ENCODE results near the gene GSK3B. TPM values are rescaled to one million over a fixed set of nuclear protein-coding genes. Genes with fewer than 3 reads are reported as not detected.
A peak's percentile ranks its signal among the peaks of the same experiment; 100 is the strongest.

The GSK3B gene
- total RNA-seq, 1 experiment from 2014 or later = 67.1 TPM

GRCh38 chr3:120102674-120103073 lies 8.4 kb upstream of the GSK3B start:
- H3K4me2 ChIP-seq (ENCODE audit: low read depth, low read length, poor library complexity, severe bottlenecking) = no peak overlapping the region
- H3K27me3 ChIP-seq (ENCODE audit: low read length) = no peaks in the 10 kb centered on the region
- no peaks in the 10 kb centered on the region for H3K9me2 ChIP-seq (replicated peaks; ENCODE audit: insufficient read depth, low read length)
- peaks cover 18% of the 10 kb centered on the region for H3K36me3 ChIP-seq (ENCODE audit: insufficient read depth, low read length)
- H3K4me1 ChIP-seq (ENCODE audit: low read length) = peaks cover 5% of the 10 kb centered on the region
- no peak overlapping the region for H3K9ac ChIP-seq (ENCODE audit: low read length)
- no peak overlapping the region for H3K27ac ChIP-seq (ENCODE audit: low read length)
- H3K4me3 ChIP-seq (ENCODE audit: low read length) = no peak overlapping the region
- DNase-seq = no peak
- peaks cover 5% of the 10 kb centered on the region for H3K79me2 ChIP-seq (ENCODE audit: low read length)
- no peaks in the 10 kb centered on the region for H4K20me1 ChIP-seq (ENCODE audit: insufficient read depth, low read depth, low read length)
- no peak overlapping the region for H2AFZ ChIP-seq (ENCODE audit: low read length)
- H3K9me3 ChIP-seq (ENCODE audit: low read length) = no peaks in the 10 kb centered on the region

- H3K79me2 ChIP-seq (ENCODE audit: low read length) = peaks cover 7% of the 10 kb centered on the region
- H3K9me3 ChIP-seq (ENCODE audit: low read length) = no peaks in the 10 kb centered on the region
- no peaks in the 10 kb centered on the region for H3K27me3 ChIP-seq (ENCODE audit: low read length)
- H3K36me3 ChIP-seq (ENCODE audit: insufficient read depth, low read length) = peaks cover 18% of the 10 kb centered on the region
- H3K9ac ChIP-seq (ENCODE audit: low read length) = no peak overlapping the region
- H4K20me1 ChIP-seq (ENCODE audit: insufficient read depth, low read depth, low read length) = no peaks in the 10 kb centered on the region
- no peaks in the 10 kb centered on the region for H3K9me2 ChIP-seq (replicated peaks; ENCODE audit: insufficient read depth, low read length)
- H3K4me1 ChIP-seq (ENCODE audit: low read length) = peaks cover 6% of the 10 kb centered on the region
- no peak overlapping the region for H3K27ac ChIP-seq (ENCODE audit: low read length)
- no peak overlapping the region for H2AFZ ChIP-seq (ENCODE audit: low read length)
- DNase-seq = no peak
- no peak overlapping the region for H3K4me2 ChIP-seq (ENCODE audit: low read depth, low read length, poor library complexity, severe bottlenecking)
- no peak overlapping the region for H3K4me3 ChIP-seq (ENCODE audit: low read length)
These were observed 8.0 kb upstream of the GSK3B start for GRCh38 chr3:120102232-120102631.

GRCh38 chr3:120101624-120102023 lies 7.4 kb upstream of the GSK3B start:
- Histone ChIP-seq H3K79me2 (ENCODE audit: low read length) (peaks cover 13% of the 10 kb centered on the region), H4K20me1 (ENCODE audit: insufficient read depth, low read depth, low read length) (no peaks in the 10 kb centered on the region), H3K27me3 (ENCODE audit: low read length) (no peaks in the 10 kb centered on the region), H3K9ac (ENCODE audit: low read length) (no peak overlapping the region), H3K4me1 (ENCODE audit: low read length) (peaks cover 12% of the 10 kb centered on the region), H3K36me3 (ENCODE audit: insufficient read depth, low read length) (peaks cover 18% of the 10 kb centered on the region), H3K27ac (ENCODE audit: low read length) (no peak overlapping the region), H3K9me3 (ENCODE audit: low read length) (no peaks in the 10 kb centered on the region), H3K4me3 (ENCODE audit: low read length) (no peak overlapping the region), H2AFZ (ENCODE audit: low read length) (no peak overlapping the region), H3K4me2 (ENCODE audit: low read depth, low read length, poor library complexity, severe bottlenecking) (no peak overlapping the region), H3K9me2 (replicated peaks; ENCODE audit: insufficient read depth, low read length) (no peaks in the 10 kb centered on the region)
- DNase-seq = no peak

GRCh38 chr3:120100711-120101110 lies 6.5 kb upstream of the GSK3B start:
- peaks cover 18% of the 10 kb centered on the region for H3K36me3 ChIP-seq (ENCODE audit: insufficient read depth, low read length)
- H3K9me3 ChIP-seq (ENCODE audit: low read length) = no peaks in the 10 kb centered on the region
- no peaks in the 10 kb centered on the region for H3K9me2 ChIP-seq (replicated peaks; ENCODE audit: insufficient read depth, low read length)
- DNase-seq = no peak
- H4K20me1 ChIP-seq (ENCODE audit: insufficient read depth, low read depth, low read length) = no peaks in the 10 kb centered on the region
- H3K4me1 ChIP-seq (ENCODE audit: low read length) = peaks cover 18% of the 10 kb centered on the region
- no peak overlapping the region for H3K4me3 ChIP-seq (ENCODE audit: low read length)
- H3K9ac ChIP-seq (ENCODE audit: low read length) = no peak overlapping the region
- no peak overlapping the region for H3K27ac ChIP-seq (ENCODE audit: low read length)
- H3K4me2 ChIP-seq (ENCODE audit: low read depth, low read length, poor library complexity, severe bottlenecking) = no peak overlapping the region
- H3K79me2 ChIP-seq (ENCODE audit: low read length) = peaks cover 23% of the 10 kb centered on the region
- no peak overlapping the region for H2AFZ ChIP-seq (ENCODE audit: low read length)
- no peaks in the 10 kb centered on the region for H3K27me3 ChIP-seq (ENCODE audit: low read length)

GRCh38 chr3:120098710-120099109 lies 4.5 kb upstream of the GSK3B start:
- H3K36me3 ChIP-seq (ENCODE audit: insufficient read depth, low read length) = peaks cover 18% of the 10 kb centered on the region
- H3K4me3 ChIP-seq (ENCODE audit: low read length) = no peak overlapping the region
- no peaks in the 10 kb centered on the region for H3K9me3 ChIP-seq (ENCODE audit: low read length)
- H3K27ac ChIP-seq (ENCODE audit: low read length) = no peak overlapping the region
- no peak overlapping the region for H3K9ac ChIP-seq (ENCODE audit: low read length)
- H3K27me3 ChIP-seq (ENCODE audit: low read length) = no peaks in the 10 kb centered on the region
- H2AFZ ChIP-seq (ENCODE audit: low read length) = no peak overlapping the region
- DNase-seq = no peak
- peaks cover 18% of the 10 kb centered on the region for H3K4me1 ChIP-seq (ENCODE audit: low read length)
- no peaks in the 10 kb centered on the region for H4K20me1 ChIP-seq (ENCODE audit: insufficient read depth, low read depth, low read length)
- H3K4me2 ChIP-seq (ENCODE audit: low read depth, low read length, poor library complexity, severe bottlenecking) = no peak overlapping the region
- H3K79me2 ChIP-seq (ENCODE audit: low read length) = peaks cover 25% of the 10 kb centered on the region
- H3K9me2 ChIP-seq (replicated peaks; ENCODE audit: insufficient read depth, low read length) = no peaks in the 10 kb centered on the region

GRCh38 chr3:120095979-120096426 lies 1.8 kb upstream of the GSK3B start:
- Histone ChIP-seq H3K4me3 (ENCODE audit: low read length) (peak overlapping the region; percentile 94), H3K9ac (ENCODE audit: low read length) (peak overlapping the region; percentile 97), H3K27ac (ENCODE audit: low read length) (peak overlapping the region; percentile 95), H3K4me1 (ENCODE audit: low read length) (peaks cover 18% of the 10 kb centered on the region), H3K27me3 (ENCODE audit: low read length) (no peaks in the 10 kb centered on the region), H4K20me1 (ENCODE audit: insufficient read depth, low read depth, low read length) (peaks cover 17% of the 10 kb centered on the region), H3K9me2 (replicated peaks; ENCODE audit: insufficient read depth, low read length) (no peaks in the 10 kb centered on the region), H3K4me2 (ENCODE audit: low read depth, low read length, poor library complexity, severe bottlenecking) (peak overlapping the region; percentile 100), H3K9me3 (ENCODE audit: low read length) (no peaks in the 10 kb centered on the region), H2AFZ (ENCODE audit: low read length) (peak overlapping the region; percentile 44; the same call in 1 of the 2 replicates), H3K79me2 (ENCODE audit: low read length) (peaks cover 52% of the 10 kb centered on the region), H3K36me3 (ENCODE audit: insufficient read depth, low read length) (peaks cover 14% of the 10 kb centered on the region)
- no peak for DNase-seq

- peak; percentile 98 for DNase-seq
- Histone ChIP-seq H3K27ac (ENCODE audit: low read length) (peak overlapping the region; percentile 95), H3K9ac (ENCODE audit: low read length) (peak overlapping the region; percentile 97), H3K36me3 (ENCODE audit: insufficient read depth, low read length) (peaks cover 14% of the 10 kb centered on the region), H3K4me1 (ENCODE audit: low read length) (peaks cover 24% of the 10 kb centered on the region), H2AFZ (ENCODE audit: low read length) (peak overlapping the region; percentile 44; the same call in 1 of the 2 replicates), H3K9me2 (replicated peaks; ENCODE audit: insufficient read depth, low read length) (no peaks in the 10 kb centered on the region), H3K4me2 (ENCODE audit: low read depth, low read length, poor library complexity, severe bottlenecking) (peak overlapping the region; percentile 100), H3K4me3 (ENCODE audit: low read length) (peak overlapping the region; percentile 94), H3K79me2 (ENCODE audit: low read length) (peaks cover 58% of the 10 kb centered on the region), H3K27me3 (ENCODE audit: low read length) (no peaks in the 10 kb centered on the region), H3K9me3 (ENCODE audit: low read length) (no peaks in the 10 kb centered on the region), H4K20me1 (ENCODE audit: insufficient read depth, low read depth, low read length) (peaks cover 22% of the 10 kb centered on the region)
These were observed 1.2 kb upstream of the GSK3B start for GRCh38 chr3:120095226-120095978.

GRCh38 chr3:120094776-120095225 lies 554 bp upstream of the GSK3B start:
- no peaks in the 10 kb centered on the region for H3K9me2 ChIP-seq (replicated peaks; ENCODE audit: insufficient read depth, low read length)
- peaks cover 25% of the 10 kb centered on the region for H4K20me1 ChIP-seq (ENCODE audit: insufficient read depth, low read depth, low read length)
- peak overlapping the region; percentile 97 for H3K9ac ChIP-seq (ENCODE audit: low read length)
- peaks cover 30% of the 10 kb centered on the region for H3K4me1 ChIP-seq (ENCODE audit: low read length)
- H3K27ac ChIP-seq (ENCODE audit: low read length) = peak overlapping the region; percentile 95
- H3K4me2 ChIP-seq (ENCODE audit: low read depth, low read length, poor library complexity, severe bottlenecking) = peak overlapping the region; percentile 100
- no peak overlapping the region for H2AFZ ChIP-seq (ENCODE audit: low read length)
- H3K27me3 ChIP-seq (ENCODE audit: low read length) = no peaks in the 10 kb centered on the region
- H3K9me3 ChIP-seq (ENCODE audit: low read length) = no peaks in the 10 kb centered on the region
- peak; percentile 100 for DNase-seq
- H3K79me2 ChIP-seq (ENCODE audit: low read length) = peaks cover 64% of the 10 kb centered on the region
- peak overlapping the region; percentile 94 for H3K4me3 ChIP-seq (ENCODE audit: low read length)
- H3K36me3 ChIP-seq (ENCODE audit: insufficient read depth, low read length) = peaks cover 13% of the 10 kb centered on the region; the same call in 1 of the 2 replicates

Data from Karpas-422 (cell line).